ENCODE results near the gene CAMK1G. TPM values are rescaled to one million over a fixed set of nuclear protein-coding genes. Genes with fewer than 3 reads are reported as not detected.

Gene CAMK1G
- total RNA-seq, 2 experiments from 2014 or later, result not detected

DNA sequence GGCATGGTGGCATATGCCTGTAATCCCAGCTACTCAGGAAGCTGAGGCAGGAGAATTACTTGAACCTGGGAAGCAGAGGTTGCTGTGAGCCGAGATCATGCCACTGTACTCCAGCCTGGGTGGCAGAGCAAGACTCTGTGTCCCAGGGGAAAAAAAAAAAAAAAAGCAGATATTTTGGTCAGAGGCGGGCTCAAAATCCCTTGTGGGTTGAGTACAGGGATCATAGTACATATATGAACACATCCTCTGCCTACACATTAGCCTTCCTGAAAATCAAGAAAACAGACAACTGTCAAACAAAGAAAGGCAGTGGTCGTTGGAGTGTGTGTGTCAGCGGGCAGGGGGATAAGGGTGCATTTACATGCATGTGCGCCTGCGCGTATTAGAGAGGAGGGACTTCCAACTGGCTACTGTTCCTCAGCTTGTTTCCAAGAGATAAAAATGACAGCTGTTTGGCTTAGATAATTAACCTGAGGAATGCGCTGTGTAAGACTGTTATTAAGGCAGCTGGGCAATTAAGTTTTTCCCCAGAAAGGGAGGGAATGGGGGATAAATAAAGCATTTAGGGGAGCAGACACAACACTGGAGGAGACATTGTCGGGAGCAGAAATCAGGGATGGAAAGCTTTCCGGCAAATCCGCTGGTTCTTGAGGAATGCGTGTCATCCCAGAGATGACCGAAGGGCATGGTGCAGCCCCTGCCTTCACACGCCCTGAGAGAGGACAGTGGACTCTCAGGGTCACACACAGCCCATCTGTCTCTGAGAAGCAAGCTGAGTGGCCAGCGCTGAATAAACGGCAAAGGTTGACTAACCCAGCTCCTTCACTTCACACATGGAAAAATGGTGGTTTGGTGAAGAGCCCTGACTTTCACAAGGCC lies 62.3 kb downstream of the CAMK1G start:
- peaks cover 15% of the 10 kb centered on the region for H3K4me1 Mint-ChIP-seq (ENCODE audit: low read depth)
- no peak overlapping the region for H3K4me3 ChIP-seq (ENCODE audit: low read length)
- DNase-seq, result no peak
- H3K9me3 Mint-ChIP-seq, result no peaks in the 10 kb centered on the region
- ChIA-PET POLR2A (no interaction called here), CTCF (no interaction called here)
- H3K4me3 Mint-ChIP-seq, result no peak overlapping the region
- H3K27me3 Mint-ChIP-seq, result no peaks in the 10 kb centered on the region
- H3K27ac ChIP-seq (ENCODE audit: low read depth in 1 of 2, low read length in 2 of 2), result no peak overlapping the region
- no peaks in the 10 kb centered on the region for H3K27me3 ChIP-seq (ENCODE audit: control insufficient read depth in 1 of 2, insufficient read depth in 2 of 2, low read length in 2 of 2)
- TF ChIP-seq, protein P1, sequence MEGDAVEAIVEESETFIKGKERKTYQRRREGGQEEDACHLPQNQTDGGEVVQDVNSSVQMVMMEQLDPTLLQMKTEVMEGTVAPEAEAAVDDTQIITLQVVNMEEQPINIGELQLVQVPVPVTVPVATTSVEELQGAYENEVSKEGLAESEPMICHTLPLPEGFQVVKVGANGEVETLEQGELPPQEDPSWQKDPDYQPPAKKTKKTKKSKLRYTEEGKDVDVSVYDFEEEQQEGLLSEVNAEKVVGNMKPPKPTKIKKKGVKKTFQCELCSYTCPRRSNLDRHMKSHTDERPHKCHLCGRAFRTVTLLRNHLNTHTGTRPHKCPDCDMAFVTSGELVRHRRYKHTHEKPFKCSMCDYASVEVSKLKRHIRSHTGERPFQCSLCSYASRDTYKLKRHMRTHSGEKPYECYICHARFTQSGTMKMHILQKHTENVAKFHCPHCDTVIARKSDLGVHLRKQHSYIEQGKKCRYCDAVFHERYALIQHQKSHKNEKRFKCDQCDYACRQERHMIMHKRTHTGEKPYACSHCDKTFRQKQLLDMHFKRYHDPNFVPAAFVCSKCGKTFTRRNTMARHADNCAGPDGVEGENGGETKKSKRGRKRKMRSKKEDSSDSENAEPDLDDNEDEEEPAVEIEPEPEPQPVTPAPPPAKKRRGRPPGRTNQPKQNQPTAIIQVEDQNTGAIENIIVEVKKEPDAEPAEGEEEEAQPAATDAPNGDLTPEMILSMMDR (IDR thresholded peaks at IDR 0.05), result no peak
- intact Hi-C loops (cut with DNase I, micrococcal nuclease), result no loop called here
- H3K27ac Mint-ChIP-seq, result no peak overlapping the region
- peaks cover 13% of the 10 kb centered on the region for H3K4me1 ChIP-seq (ENCODE audit: insufficient read depth, low read length)
- no peak for ATAC-seq (ENCODE audit: poor library complexity)
- H3K36me3 Mint-ChIP-seq (ENCODE audit: low read depth), result no peaks in the 10 kb centered on the region
- no peaks in the 10 kb centered on the region for H3K9me3 ChIP-seq (ENCODE audit: control insufficient read depth in 1 of 2, insufficient read depth in 1 of 2, low read length in 2 of 2)
- H3K36me3 ChIP-seq (ENCODE audit: insufficient read depth, low read length), result no peaks in the 10 kb centered on the region

DNA sequence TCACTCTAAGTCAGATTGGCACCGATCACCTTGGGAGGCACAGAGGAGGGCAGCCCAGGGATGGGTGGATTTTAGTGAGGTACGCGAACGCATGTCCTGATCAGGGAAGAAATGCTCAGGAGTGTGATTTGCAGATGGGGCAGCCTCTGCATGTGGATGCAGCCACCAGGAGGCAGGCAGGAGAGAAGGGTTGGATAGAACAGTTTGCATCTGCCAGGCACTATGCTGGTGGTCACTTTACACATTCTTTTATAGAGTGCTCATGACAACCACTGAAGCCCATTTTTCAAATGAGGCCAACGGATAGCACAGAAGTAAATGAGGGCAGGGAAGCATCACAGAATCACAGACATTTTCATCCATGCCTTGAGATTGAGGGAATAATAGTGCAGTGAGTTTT lies 63.0 kb downstream of the CAMK1G start:
- Histone ChIP-seq H3K27me3 (ENCODE audit: control insufficient read depth in 1 of 2, insufficient read depth in 2 of 2, low read length in 2 of 2) (no peaks in the 10 kb centered on the region), H3K36me3 (ENCODE audit: insufficient read depth, low read length) (no peaks in the 10 kb centered on the region), H3K4me1 (ENCODE audit: insufficient read depth, low read length) (peaks cover 20% of the 10 kb centered on the region), H3K4me3 (ENCODE audit: low read length) (no peak overlapping the region), H3K27ac (ENCODE audit: low read depth in 1 of 2, low read length in 2 of 2) (no peak overlapping the region), H3K9me3 (ENCODE audit: control insufficient read depth in 1 of 2, insufficient read depth in 1 of 2, low read length in 2 of 2) (no peaks in the 10 kb centered on the region)
- Mint-ChIP-seq H3K27me3 (no peaks in the 10 kb centered on the region), H3K27ac (no peak overlapping the region), H3K4me3 (no peak overlapping the region), H3K4me1 (ENCODE audit: low read depth) (peaks cover 22% of the 10 kb centered on the region), H3K9me3 (no peaks in the 10 kb centered on the region), H3K36me3 (ENCODE audit: low read depth) (no peaks in the 10 kb centered on the region)
- TF ChIP-seq, protein P1 (IDR thresholded peaks at IDR 0.05), result no peak
- DNase-seq (peak in 1 of 14 experiments; percentile 10), ATAC-seq (ENCODE audit: poor library complexity) (no peak)
- POLR2A ChIA-PET, result no interaction called here
- CTCF ChIA-PET, result no interaction called here
- intact Hi-C loops (cut with DNase I, micrococcal nuclease), result no loop called here

DNA sequence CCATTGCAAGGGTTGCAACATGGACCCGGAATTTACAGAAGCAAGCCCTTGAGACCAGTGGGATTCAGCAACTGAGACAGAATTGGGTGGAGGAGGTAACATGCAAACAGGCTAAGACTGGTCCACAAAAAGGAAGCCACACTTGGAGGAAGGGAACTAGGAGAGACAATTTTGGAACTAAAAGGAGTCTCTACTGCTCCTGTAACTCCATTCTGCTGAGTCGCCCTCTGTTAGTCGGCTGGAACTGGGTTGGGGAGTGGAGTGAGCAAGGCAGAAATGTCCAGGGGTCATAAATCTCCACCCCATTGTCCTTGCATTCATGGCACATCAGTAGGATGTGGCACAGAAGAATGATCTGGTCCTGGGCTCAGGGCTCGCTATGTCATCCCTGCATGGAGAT lies 63.6 kb downstream of the CAMK1G start:
- TF ChIP-seq, protein P1 (IDR thresholded peaks at IDR 0.05), result no peak
- peaks cover 21% of the 10 kb centered on the region for H3K4me1 ChIP-seq (ENCODE audit: insufficient read depth, low read length)

More for the DNA sequence above, 63.6 kb downstream of the CAMK1G start:
- no peaks in the 10 kb centered on the region for H3K9me3 Mint-ChIP-seq
- intact Hi-C loops (cut with DNase I, micrococcal nuclease), result no loop called here
- DNase-seq, result no peak
- no peaks in the 10 kb centered on the region for H3K36me3 Mint-ChIP-seq (ENCODE audit: low read depth)
- no peak overlapping the region for H3K4me3 Mint-ChIP-seq
- Histone ChIP-seq H3K36me3 (ENCODE audit: insufficient read depth, low read length) (no peaks in the 10 kb centered on the region), H3K9me3 (ENCODE audit: control insufficient read depth in 1 of 2, insufficient read depth in 1 of 2, low read length in 2 of 2) (no peaks in the 10 kb centered on the region), H3K27me3 (ENCODE audit: control insufficient read depth in 1 of 2, insufficient read depth in 2 of 2, low read length in 2 of 2) (no peaks in the 10 kb centered on the region), H3K27ac (ENCODE audit: low read depth in 1 of 2, low read length in 2 of 2) (no peak overlapping the region), H3K4me3 (ENCODE audit: low read length) (no peak overlapping the region)
- CTCF ChIA-PET, result no interaction called here
- peaks cover 26% of the 10 kb centered on the region for H3K4me1 Mint-ChIP-seq (ENCODE audit: low read depth)
- H3K27ac Mint-ChIP-seq, result no peak overlapping the region
- POLR2A ChIA-PET, result no interaction called here
- ATAC-seq (ENCODE audit: poor library complexity), result no peak
- H3K27me3 Mint-ChIP-seq, result no peaks in the 10 kb centered on the region

Measured in CD4-positive, alpha-beta T cell (primary cell).